Body of pancreas (tissue), 4 donors: ENCODE measurements around the gene USP22. TPM values are rescaled to one million over a fixed set of nuclear protein-coding genes. Genes with fewer than 3 reads are reported as not detected.

Experiments used
- ATAC-seq: fragments of 150-250 bp; one replicate; pipeline ENCODE4 v1.9.1; 2016
- DNase-seq, 4 donors: peaks; one replicate each; pipeline ENCODE4 v3.0.0-alpha.2; 2019
- H3K27ac ChIP-seq, 4 donors: fragments of 200-600 bp; sonication (generic); 1 replicate in 3 of 4; 2 replicates in 1 of 4; pipeline versions ENCODE4 v1.5.1 to v1.6.1; 2016 to 2019; ENCODE audit warnings: mild to moderate bottlenecking in 1 of 4, mixed read lengths in 1 of 4, moderate library complexity in 1 of 4
- H3K27me3 ChIP-seq, 2 donors: fragments of 200-600 bp; sonication (generic); one replicate each; pipeline ENCODE4 v1.6.0; 2016; ENCODE audit warnings: mild to moderate bottlenecking in 1 of 2
- H3K36me3 ChIP-seq, 2 donors: fragments of 200-600 bp; sonication (generic); replicated peaks in 1 of 2; 2 replicates each; pipeline ENCODE4 v1.5.1; 2016; ENCODE audit warnings: low read depth in 2 of 2; ENCODE audit not compliant: insufficient read depth in 1 of 2
- H3K4me1 ChIP-seq: fragments of 200-600 bp; sonication (generic); one replicate; pipeline ENCODE4 v1.6.0; 2016
- H3K4me3 ChIP-seq, 2 donors: fragments of 200-600 bp; sonication (generic); 1 replicate in 1 of 2; 2 replicates in 1 of 2; pipeline ENCODE4 v1.5.1; 2016 to 2019
- H3K9me3 ChIP-seq, 3 donors: fragments of 200-600 bp; sonication (generic); 1 replicate in 2 of 3; 2 replicates in 1 of 3; pipeline ENCODE4 v1.5.1; 2016
- CTCF ChIP-seq, 7 experiments: fragments of 450-650 bp in 4 of 7; fragments of 200-600 bp in 3 of 7; sonication (generic) in 3 of 7; IDR thresholded peaks; one replicate each; pipeline ENCODE4 v1.5.1; 2016 to 2019; ENCODE audit warnings: antibody characterized with exemption in 7 of 7
- POLR2A ChIP-seq, 3 donors: fragments of 450-650 bp; IDR thresholded peaks; one replicate each; pipeline ENCODE4 v1.6.1; 2016; ENCODE audit warnings: antibody characterized with exemption in 3 of 3, mild to moderate bottlenecking in 2 of 3
- WGBS, 2 donors: methylation state at CpG; one replicate each; pipeline ENCODE4 v1.1.5; 2017; 5-methylcytosine and 5-hydroxymethylcytosine counted together
- intact Hi-C: fragments of 100-400 bp; cut with DNase I; formaldehyde crosslinking; loops from one replicate; pipeline ENCODE4 v1.15.1; 2023
- total RNA-seq, 2 donors: library from RNA; depleted of rRNA; stranded (reverse); fragments of >200 nt; gene quantifications; one replicate each; pipeline ENCODE4 v1.1.0, GENCODE V29; 2016

USP22 gene
- total RNA-seq, 2 donors from 2014 or later, result 66.4 to 79.4 TPM

- DNase-seq (no peak), ATAC-seq (no peak)
- H3K4me3 ChIP-seq, result no peak overlapping the region
- peaks cover 10 to 58% of the 10 kb centered on the region in 2 donors for H3K36me3 ChIP-seq
- WGBS, 2 donors, result 87 to 93% methylated on average over 26 to 27 of the region's 27 CpGs
- no peaks in the 10 kb centered on the region for H3K4me1 ChIP-seq
- H3K9me3 ChIP-seq, result no peaks in the 10 kb centered on the region
- H3K27me3 ChIP-seq, result no peaks in the 10 kb centered on the region
- intact Hi-C loops, result no loop called here
- no peak overlapping the region for H3K27ac ChIP-seq
- TF ChIP-seq POLR2A (IDR thresholded peaks at IDR 0.05) (no peak), CTCF (IDR thresholded peaks at IDR 0.05) (no peak)
Measured at GRCh38 chr17:21010705-21011596, 31.9 kb downstream of the USP22 start.

- intact Hi-C loops, result no loop called here
- ATAC-seq, result no peak
- no peak for DNase-seq
- H3K27me3 ChIP-seq, result no peaks in the 10 kb centered on the region
- WGBS, 2 donors, result 79 to 87% methylated on average over 10 of the region's 10 CpGs
- H3K36me3 ChIP-seq, result peaks cover 19 to 66% of the 10 kb centered on the region in 2 donors
- TF ChIP-seq POLR2A (IDR thresholded peaks at IDR 0.05), result no peak
- no peaks in the 10 kb centered on the region for H3K4me1 ChIP-seq
- no peak overlapping the region for H3K4me3 ChIP-seq
- H3K9me3 ChIP-seq, result no peaks in the 10 kb centered on the region
- no peak overlapping the region for H3K27ac ChIP-seq
Measured at GRCh38 chr17:21008992-21009671, 33.7 kb downstream of the USP22 start.

GRCh38 chr17:21008160-21008915 is 34.5 kb downstream of the USP22 start:
- H3K4me3 ChIP-seq, result no peak overlapping the region
- no peaks in the 10 kb centered on the region for H3K27me3 ChIP-seq
- no peak for ATAC-seq
- intact Hi-C loops, result no loop called here
- no peaks in the 10 kb centered on the region for H3K9me3 ChIP-seq
- 84 to 85% methylated on average over 13 of the region's 13 CpGs for WGBS, 2 donors
- no peaks in the 10 kb centered on the region for H3K4me1 ChIP-seq
- no peak overlapping the region for H3K27ac ChIP-seq
- peaks cover 27 to 70% of the 10 kb centered on the region in 2 donors for H3K36me3 ChIP-seq
- no peak for TF ChIP-seq POLR2A (IDR thresholded peaks at IDR 0.05)
- no peak for TF ChIP-seq CTCF (IDR thresholded peaks at IDR 0.05)
- DNase-seq, result no peak

- Histone ChIP-seq H3K36me3 (peaks cover 32 to 71% of the 10 kb centered on the region in 2 donors), H3K27ac (no peak overlapping the region), H3K4me1 (no peaks in the 10 kb centered on the region), H3K9me3 (no peaks in the 10 kb centered on the region), H3K27me3 (no peaks in the 10 kb centered on the region), H3K4me3 (no peak overlapping the region)
- intact Hi-C loops, result no loop called here
- no peak for ATAC-seq
- WGBS, 2 donors, result 87 to 92% methylated on average over 9 of the region's 9 CpGs
- DNase-seq, result no peak
- no peak for TF ChIP-seq CTCF (IDR thresholded peaks at IDR 0.05)
- TF ChIP-seq POLR2A (IDR thresholded peaks at IDR 0.05), result no peak
Measured at GRCh38 chr17:21007646-21008045, 35.2 kb downstream of the USP22 start.

- DNase-seq (no peak), ATAC-seq (no peak)
- Histone ChIP-seq H3K9me3 (no peaks in the 10 kb centered on the region), H3K4me3 (no peak overlapping the region), H3K27me3 (no peaks in the 10 kb centered on the region), H3K27ac (no peak overlapping the region), H3K36me3 (peaks cover 42 to 68% of the 10 kb centered on the region in 2 donors), H3K4me1 (no peaks in the 10 kb centered on the region)
- no peak for TF ChIP-seq CTCF (IDR thresholded peaks at IDR 0.05)
- TF ChIP-seq POLR2A (IDR thresholded peaks at IDR 0.05), result no peak
- intact Hi-C loops, result no loop called here
- WGBS, 2 donors, result 79 to 83% methylated on average over 5 of the region's 5 CpGs
Measured at GRCh38 chr17:21005803-21006202, 37.0 kb downstream of the USP22 start.
